Omental fat pad (tissue), 4 donors: Measurements from ENCODE around the gene TGFBRAP1. TPM values are rescaled to one million over a fixed set of nuclear protein-coding genes. Genes with fewer than 3 reads are reported as not detected.

ENCODE experiments used
- ATAC-seq: fragments of 150-250 bp; one replicate; pipeline ENCODE4 v1.9.1; 2016; ENCODE audit warnings: mild to moderate bottlenecking, moderate library complexity; ENCODE audit not compliant: low FRiP score
- DNase-seq: peaks from one replicate; pipeline ENCODE4 v3.0.0-alpha.2; 2019; ENCODE audit warnings: low spot score
- CTCF ChIP-seq, 3 donors: fragments of 450-650 bp; IDR thresholded peaks; one replicate each; pipeline ENCODE4 v1.5.1; 2016 to 2017; ENCODE audit warnings: antibody characterized with exemption in 3 of 3, mild to moderate bottlenecking in 3 of 3, moderate library complexity in 2 of 3
- total RNA-seq, 4 donors: library from RNA; depleted of rRNA; stranded (reverse); fragments of >200 nt; gene quantifications; one replicate each; pipeline ENCODE4 v1.1.0, GENCODE V29; 2016

The TGFBRAP1 gene
- total RNA-seq, 4 donors from 2014 or later: 20.6 to 29.2 (median 25.7) TPM

- no peak for ATAC-seq
- no peak for DNase-seq
- TF ChIP-seq CTCF (IDR thresholded peaks at IDR 0.05): no peak
These were observed 50.4 kb downstream of the TGFBRAP1 start for GRCh38 chr2:105279126-105279525.

GRCh38 chr2:105278654-105279053, 50.9 kb downstream of the TGFBRAP1 start:
- no peak for TF ChIP-seq CTCF (IDR thresholded peaks at IDR 0.05)
- no peak for ATAC-seq
- no peak for DNase-seq

GRCh38 chr2:105274046-105274445, 55.5 kb downstream of the TGFBRAP1 start:
- no peak for ATAC-seq
- no peak for DNase-seq
- TF ChIP-seq CTCF (IDR thresholded peaks at IDR 0.05): no peak

GRCh38 chr2:105272176-105272575, 57.4 kb downstream of the TGFBRAP1 start:
- ATAC-seq: no peak
- no peak for TF ChIP-seq CTCF (IDR thresholded peaks at IDR 0.05)

GRCh38 chr2:105271393-105272045, 58.0 kb downstream of the TGFBRAP1 start:
- DNase-seq (no peak), ATAC-seq (no peak)
- TF ChIP-seq CTCF (IDR thresholded peaks at IDR 0.05): no peak

More at GRCh38 chr2:105272176-105272575, 57.4 kb downstream of the TGFBRAP1 start:
- no peak for DNase-seq

GRCh38 chr2:105269426-105269825, 60.1 kb downstream of the TGFBRAP1 start:
- no peak for TF ChIP-seq CTCF (IDR thresholded peaks at IDR 0.05)
- DNase-seq (no peak), ATAC-seq (no peak)

- no peak for ATAC-seq
- TF ChIP-seq CTCF (IDR thresholded peaks at IDR 0.05): no peak
- DNase-seq: no peak
These were observed 66.9 kb downstream of the TGFBRAP1 start for GRCh38 chr2:105262651-105263091.
